Measurements from ENCODE around the gene TDP1. TPM values are rescaled to one million over a fixed set of nuclear protein-coding genes. Genes with fewer than 3 reads are reported as not detected.

The TDP1 gene
- total and polyA plus RNA-seq, 12 donors, result 2.3 to 24.8 (median 9.6) TPM

DNA sequence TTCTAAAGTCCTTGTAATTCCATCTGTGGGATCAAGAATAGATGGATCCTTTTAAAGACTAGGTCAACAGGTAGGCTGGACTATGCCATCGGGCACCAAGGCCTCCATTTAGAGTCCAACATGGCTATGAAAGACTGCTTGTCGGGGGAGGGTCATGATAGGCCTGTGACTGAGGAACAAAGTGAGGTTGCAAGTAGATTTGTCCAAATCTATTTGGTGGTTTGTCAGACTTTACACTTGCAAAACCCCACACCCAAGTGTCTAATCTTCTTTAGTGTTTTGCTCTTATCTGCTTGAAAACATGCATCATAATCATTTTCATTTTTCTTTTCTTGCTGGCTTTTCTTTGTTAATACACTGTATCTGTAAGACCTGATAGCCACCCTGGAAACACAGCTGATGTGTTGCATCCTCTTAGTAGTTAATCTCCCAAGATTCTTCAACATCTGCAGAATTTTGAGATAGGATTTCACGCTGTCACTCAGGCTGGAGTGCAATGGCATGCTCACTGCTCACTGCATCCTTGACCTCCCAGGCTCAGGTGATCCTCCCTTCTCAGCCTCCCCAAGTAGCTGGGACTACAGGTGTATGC is 50.3 kb downstream of the TDP1 start:
- intact Hi-C loops (cut with DNase I), result no loop called here
- no peak for DNase-seq
- no peak for TF ChIP-seq POLR2A (IDR thresholded peaks at IDR 0.05)
- TF ChIP-seq, protein P1, sequence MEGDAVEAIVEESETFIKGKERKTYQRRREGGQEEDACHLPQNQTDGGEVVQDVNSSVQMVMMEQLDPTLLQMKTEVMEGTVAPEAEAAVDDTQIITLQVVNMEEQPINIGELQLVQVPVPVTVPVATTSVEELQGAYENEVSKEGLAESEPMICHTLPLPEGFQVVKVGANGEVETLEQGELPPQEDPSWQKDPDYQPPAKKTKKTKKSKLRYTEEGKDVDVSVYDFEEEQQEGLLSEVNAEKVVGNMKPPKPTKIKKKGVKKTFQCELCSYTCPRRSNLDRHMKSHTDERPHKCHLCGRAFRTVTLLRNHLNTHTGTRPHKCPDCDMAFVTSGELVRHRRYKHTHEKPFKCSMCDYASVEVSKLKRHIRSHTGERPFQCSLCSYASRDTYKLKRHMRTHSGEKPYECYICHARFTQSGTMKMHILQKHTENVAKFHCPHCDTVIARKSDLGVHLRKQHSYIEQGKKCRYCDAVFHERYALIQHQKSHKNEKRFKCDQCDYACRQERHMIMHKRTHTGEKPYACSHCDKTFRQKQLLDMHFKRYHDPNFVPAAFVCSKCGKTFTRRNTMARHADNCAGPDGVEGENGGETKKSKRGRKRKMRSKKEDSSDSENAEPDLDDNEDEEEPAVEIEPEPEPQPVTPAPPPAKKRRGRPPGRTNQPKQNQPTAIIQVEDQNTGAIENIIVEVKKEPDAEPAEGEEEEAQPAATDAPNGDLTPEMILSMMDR (IDR thresholded peaks at IDR 0.05), result no peak
- Histone ChIP-seq H3K4me3 (no peak overlapping the region), H3K36me3 (replicated peaks in 1 of 2) (no peaks in the 10 kb centered on the region), H3K27me3 (no peaks in the 10 kb centered on the region), H3K4me1 (replicated peaks in 1 of 2) (no peaks in the 10 kb centered on the region), H3K9me3 (replicated peaks in 1 of 3) (no peaks in the 10 kb centered on the region), H3K27ac (no peak overlapping the region)
- WGBS, 4 donors, result 91 to 95% (median 94%) methylated on average over 3 of the region's 3 CpGs

DNA sequence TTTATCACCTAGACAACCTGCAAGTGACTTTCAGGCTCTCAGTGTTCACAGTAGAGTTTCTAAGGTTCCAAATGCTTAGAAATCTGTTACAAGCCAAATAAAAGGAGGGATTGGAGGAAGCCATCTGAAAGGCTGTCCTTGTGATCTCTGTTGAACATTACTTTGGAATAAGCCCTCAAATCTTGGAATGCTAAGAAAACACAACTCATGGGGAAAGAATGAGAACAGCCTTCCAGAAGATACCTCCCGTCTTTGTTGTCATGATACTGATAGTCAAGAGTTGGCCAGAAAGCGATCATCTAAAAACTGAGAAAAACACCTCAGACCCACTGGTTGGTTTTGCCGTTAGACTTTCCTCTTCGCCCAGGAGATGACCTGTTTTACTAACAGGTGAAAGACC is 61.6 kb downstream of the TDP1 start:
- intact Hi-C loops (cut with DNase I), result no loop called here
- Histone ChIP-seq H3K4me1 (replicated peaks in 1 of 2) (no peaks in the 10 kb centered on the region), H3K27me3 (no peaks in the 10 kb centered on the region), H3K4me3 (no peak overlapping the region), H3K9me3 (replicated peaks in 1 of 3) (no peaks in the 10 kb centered on the region), H3K27ac (no peak overlapping the region), H3K36me3 (replicated peaks in 1 of 2) (peaks cover 0 to 7% of the 10 kb centered on the region in 2 donors)
- 95 to 99% (median 98%) methylated on average over 4 of the region's 4 CpGs for WGBS, 4 donors
- no peak for DNase-seq
- TF ChIP-seq POLR2A (IDR thresholded peaks at IDR 0.05), result no peak
- TF ChIP-seq, protein P1 (IDR thresholded peaks at IDR 0.05), result no peak

DNA sequence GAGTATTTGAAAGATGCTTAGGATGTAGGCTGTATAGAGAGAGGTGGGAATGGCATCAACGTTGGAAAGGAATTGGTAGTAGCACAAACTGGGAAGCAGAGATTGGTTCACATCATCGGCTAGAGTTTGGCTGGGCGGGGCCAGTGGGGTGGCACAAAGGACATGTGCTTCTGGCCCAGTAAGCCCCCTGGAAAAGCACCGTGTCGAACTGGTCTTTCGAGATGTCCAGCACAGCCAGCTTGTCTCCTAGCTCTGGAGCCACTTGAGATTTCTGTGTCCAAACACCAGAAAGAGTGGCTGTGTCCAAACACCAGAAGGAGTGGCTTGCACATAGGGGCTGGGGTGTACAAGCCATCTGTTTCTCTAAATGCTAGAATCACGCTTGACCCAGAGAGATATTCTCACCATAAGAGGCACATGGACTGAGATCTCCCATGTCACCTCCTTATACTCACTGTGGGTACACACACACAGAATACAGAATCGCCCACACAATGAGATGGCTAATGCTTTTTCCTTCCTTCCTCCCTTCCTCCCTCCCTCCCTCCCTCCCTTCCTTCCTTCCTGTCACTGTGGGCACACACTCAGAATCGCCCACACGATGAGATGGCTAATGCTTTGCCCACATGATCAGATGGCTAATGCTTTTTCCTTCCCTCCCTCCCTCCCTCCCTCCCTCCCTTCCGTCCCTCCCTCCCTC is 64.2 kb downstream of the TDP1 start:
- no peak overlapping the region for H3K4me3 ChIP-seq
- H3K27me3 ChIP-seq, result no peaks in the 10 kb centered on the region
- DNase-seq, result no peak
- H3K36me3 ChIP-seq (replicated peaks in 1 of 2), result peaks cover 0 to 3% of the 10 kb centered on the region in 2 donors
- TF ChIP-seq, protein P1 (IDR thresholded peaks at IDR 0.05), result no peak
- no peaks in the 10 kb centered on the region for H3K9me3 ChIP-seq (replicated peaks in 1 of 3)
- H3K27ac ChIP-seq, result no peak overlapping the region
- H3K4me1 ChIP-seq (replicated peaks in 1 of 2), result no peaks in the 10 kb centered on the region
- WGBS, 4 donors, result 86 to 93% (median 90%) methylated on average over 10 to 11 of the region's 11 CpGs
- intact Hi-C loops (cut with DNase I), result no loop called here

DNA sequence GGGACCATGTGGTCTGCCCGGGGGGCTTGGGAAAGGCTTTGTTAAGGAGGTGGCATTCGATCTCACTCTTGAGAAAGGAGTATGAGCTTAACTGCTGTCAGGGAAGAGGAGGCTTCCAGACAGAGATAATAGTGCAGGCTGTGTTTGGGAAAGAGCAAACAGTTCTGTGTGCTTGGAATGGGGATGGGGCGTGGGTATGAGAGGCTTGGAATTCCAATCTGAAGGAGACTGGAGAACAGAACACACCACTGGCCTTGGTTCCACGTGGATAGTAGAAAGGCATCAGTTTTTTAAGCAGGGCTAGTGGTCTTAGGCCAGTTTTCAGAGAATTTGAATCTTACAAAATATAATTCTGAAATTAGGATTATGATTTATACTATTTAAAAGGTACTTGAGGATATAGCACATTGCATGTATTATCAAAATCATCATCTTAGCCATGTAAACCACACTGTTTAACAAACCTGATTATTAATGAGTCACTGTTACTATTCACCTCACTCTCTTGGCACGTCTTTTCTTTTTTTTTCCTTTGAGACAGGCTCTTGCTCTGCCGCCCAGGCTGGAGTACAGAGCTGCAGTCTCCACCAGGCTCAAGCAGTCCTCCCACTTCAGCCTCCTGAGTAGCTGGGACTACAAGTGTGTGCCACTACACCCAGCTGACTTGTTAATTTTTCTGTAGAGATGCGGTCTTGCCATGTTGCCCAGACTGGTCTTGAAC is 67.6 kb downstream of the TDP1 start:
- peaks cover 0 to 3% of the 10 kb centered on the region in 2 donors for H3K36me3 ChIP-seq (replicated peaks in 1 of 2)
- DNase-seq, result no peak

More for the DNA sequence above, 67.6 kb downstream of the TDP1 start:
- no peak for TF ChIP-seq POLR2A (IDR thresholded peaks at IDR 0.05)
- TF ChIP-seq, protein P1 (IDR thresholded peaks at IDR 0.05), result no peak
- intact Hi-C loops (cut with DNase I), result no loop called here
- Histone ChIP-seq H3K9me3 (replicated peaks in 1 of 3) (no peaks in the 10 kb centered on the region), H3K27ac (no peak overlapping the region), H3K27me3 (no peaks in the 10 kb centered on the region), H3K4me1 (replicated peaks in 1 of 2) (no peaks in the 10 kb centered on the region), H3K4me3 (no peak overlapping the region)
- WGBS, 4 donors, result 88 to 94% (median 93%) methylated on average over 7 of the region's 7 CpGs
